Measurements from ENCODE around the gene SYNGR2.

DNA sequence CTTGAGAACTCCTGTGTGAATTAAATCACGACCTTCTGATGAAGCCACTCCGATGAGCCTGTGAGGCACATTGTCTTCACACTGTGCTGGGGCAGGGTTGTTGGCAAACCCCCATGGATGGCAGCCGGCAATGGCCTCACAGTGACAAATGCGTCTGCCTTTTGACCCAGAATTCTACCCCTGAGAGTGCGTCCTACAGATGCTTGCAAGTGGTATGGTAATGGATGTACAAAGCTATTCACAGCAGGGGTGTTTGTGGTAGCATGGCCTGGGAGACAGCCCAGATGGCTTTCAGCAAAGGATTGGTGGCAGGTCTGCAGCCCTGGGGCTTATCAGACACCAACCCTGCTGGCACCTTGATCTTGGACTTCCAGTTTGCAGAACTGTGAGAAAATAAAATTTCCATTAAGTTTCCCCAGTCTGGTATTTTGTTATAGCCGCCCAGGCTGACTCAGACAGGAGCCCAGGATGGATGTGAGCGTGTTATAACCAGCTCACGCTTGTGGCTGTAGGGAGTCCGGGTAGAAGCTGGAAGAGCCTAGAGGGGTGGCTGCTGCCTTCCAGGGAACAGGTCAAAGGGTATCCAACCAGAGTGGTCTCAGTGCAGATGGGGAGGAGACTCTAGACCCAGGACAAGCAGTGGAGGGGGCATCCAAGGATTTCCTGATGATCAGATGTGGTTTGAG is 28.9 kb downstream of the SYNGR2 start:
- TF ChIP-seq, protein P1, sequence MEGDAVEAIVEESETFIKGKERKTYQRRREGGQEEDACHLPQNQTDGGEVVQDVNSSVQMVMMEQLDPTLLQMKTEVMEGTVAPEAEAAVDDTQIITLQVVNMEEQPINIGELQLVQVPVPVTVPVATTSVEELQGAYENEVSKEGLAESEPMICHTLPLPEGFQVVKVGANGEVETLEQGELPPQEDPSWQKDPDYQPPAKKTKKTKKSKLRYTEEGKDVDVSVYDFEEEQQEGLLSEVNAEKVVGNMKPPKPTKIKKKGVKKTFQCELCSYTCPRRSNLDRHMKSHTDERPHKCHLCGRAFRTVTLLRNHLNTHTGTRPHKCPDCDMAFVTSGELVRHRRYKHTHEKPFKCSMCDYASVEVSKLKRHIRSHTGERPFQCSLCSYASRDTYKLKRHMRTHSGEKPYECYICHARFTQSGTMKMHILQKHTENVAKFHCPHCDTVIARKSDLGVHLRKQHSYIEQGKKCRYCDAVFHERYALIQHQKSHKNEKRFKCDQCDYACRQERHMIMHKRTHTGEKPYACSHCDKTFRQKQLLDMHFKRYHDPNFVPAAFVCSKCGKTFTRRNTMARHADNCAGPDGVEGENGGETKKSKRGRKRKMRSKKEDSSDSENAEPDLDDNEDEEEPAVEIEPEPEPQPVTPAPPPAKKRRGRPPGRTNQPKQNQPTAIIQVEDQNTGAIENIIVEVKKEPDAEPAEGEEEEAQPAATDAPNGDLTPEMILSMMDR (IDR thresholded peaks at IDR 0.05), result no peak
- no peak for TF ChIP-seq POLR2A (IDR thresholded peaks at IDR 0.05)

All from tibial nerve (tissue), 3 donors.